ELF-1 (cell line): ENCODE results near the gene CFAP47.

ENCODE experiments used
- DNase-seq: peaks from one replicate; pipeline ENCODE4 v3.0.0-alpha.2; 2016; ENCODE audit warnings: low read depth, low spot score

The CFAP47 gene

DNA sequence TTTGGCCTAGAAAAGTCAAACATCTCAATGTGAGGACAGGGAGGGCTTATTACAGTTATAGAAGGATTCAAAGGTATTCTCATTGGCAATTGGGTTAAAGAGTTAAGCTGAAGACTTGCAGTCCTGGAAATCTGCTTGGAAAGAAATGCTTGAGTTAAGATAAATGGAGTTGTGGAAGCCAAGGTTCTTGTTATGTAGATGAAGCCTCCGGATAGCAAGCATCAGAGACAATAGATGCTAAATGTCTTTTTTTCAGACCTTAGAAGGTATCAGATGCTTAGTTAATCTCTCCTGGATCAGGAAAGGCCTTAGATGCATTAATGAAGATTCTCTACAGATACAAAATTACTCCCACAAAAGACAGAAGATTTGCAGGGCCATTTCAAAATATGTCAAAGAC is 299.3 kb downstream of the CFAP47 start:
- no peak for DNase-seq

DNA sequence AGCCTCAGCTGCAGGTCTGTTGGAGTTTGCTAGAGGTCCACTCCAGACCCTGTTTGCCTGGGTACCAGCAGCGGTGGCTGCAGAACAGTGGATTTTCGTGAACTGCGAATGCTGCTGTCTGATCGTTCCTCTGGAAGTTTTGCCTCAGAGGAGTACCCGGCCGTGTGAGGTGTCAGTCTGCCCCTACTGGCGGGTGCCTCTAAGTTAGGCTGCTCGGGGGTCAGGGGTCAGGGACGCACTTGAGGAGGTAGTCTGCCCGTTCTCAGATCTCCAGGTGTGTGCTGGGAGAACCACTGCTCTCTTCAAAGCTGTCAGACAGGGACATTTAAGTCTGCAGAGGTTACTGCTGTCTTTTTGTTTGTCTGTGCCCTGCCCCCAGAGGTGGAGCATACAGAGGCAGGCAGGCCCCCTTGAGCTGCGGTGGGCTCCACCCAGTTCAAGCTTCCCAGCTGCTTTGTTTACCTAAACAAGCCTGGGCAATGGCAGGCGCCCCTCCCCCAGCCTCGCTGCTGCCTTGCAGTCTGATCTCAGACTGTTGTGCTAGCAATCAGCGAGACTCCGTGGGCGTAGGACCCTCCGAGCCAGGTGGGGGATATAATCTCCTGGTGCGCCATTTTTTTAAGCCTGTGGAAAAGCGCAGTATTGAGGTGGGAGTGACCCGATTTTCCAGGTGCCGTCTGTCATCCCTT is 315.4 kb downstream of the CFAP47 start:
- peak; percentile 5 for DNase-seq

DNA sequence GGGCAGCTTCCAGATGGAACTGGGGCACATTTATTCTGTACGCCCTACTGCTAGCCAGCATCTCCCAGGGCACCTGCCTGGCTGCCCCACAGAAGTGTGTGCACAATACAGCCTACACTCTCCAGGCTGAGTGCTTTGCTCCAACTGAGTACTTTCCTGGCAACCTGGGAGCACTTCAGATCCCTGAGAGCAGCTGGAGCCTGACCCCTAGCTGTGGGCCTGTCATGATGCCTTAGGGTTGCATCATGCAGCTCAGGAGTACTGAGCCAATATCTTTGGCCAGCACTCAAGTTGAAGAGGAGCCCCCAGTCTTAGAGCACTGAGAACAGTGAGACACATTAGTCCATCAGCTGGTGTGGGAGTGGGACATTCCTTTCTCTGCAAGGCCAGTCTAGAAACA is 321.9 kb downstream of the CFAP47 start:
- DNase-seq = peak; percentile 23

DNA sequence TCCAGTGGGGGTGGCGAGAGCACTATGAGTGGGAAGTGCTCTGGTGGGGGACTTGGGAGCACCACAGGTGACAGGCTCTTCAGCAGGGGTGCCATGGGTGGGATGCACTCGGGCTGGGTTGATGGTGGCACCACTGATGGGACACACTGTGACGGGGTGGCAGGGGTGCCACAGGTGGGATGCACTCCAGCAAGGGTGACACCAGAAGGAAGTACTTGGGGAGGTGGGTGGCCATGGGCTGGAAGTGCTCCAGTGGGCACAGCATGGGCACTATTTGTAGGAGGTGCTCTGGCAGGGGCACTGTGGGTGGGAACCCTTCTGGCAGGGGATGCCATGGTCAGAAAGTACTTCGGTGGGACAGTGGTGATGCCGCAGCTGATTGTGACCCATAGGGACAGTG is 346.6 kb downstream of the CFAP47 start:
- DNase-seq = no peak

DNA sequence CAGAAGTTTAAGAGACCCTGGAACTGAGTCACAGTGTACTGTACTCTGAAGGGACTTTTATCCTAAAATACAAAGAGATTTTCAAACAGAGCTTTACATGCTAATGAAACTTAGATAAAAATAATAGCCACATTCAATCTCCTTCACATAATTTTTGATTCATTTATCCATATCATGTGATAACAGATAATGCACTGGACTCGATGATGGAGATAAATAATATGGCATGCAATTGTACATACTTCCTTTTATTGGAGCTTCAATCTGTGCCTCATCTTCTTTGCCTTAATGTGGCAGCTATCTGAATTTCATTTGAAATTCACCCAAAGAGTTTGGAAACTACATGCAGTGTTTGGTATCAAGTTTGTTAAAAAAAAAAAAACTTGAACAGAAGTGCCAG is 390.6 kb downstream of the CFAP47 start:
- DNase-seq = no peak

DNA sequence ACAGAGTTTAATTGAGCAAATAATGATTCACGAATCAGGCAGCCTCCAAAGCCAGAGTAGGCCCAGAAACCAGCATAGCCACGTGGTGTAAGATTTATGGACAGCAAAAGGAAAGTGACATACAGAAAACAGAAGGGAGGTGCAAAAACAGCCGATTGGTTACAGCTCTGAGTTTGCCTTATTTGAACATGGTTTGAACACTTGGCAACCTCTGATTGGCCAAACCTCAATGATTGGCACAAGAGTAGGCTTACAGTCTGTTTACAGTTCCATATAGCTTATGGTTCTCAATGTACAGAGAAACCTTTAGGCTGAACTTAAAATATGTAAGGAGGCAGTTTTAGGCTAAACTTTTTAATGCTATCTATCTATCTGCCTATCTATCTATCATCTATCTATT is 394.8 kb downstream of the CFAP47 start:
- no peak for DNase-seq

DNA sequence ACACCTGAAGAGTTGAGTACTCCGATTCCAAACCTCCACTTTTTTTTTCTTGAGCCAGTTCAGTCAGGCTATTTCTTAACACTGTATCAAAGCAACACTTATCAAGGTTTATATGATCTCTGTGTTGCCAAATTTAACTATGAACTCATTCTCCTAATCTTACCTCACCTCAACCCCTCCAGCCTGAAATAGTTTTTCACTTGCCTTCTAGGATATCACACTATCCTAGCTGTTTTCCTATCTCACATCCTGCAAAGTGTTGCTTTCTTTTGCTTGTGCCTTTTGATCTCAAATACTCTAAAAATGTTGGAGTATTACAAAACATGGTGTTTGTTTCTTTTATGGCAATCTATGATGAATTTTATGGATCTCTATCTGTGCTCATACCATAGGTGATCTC is 415.0 kb downstream of the CFAP47 start:
- no peak for DNase-seq

DNA sequence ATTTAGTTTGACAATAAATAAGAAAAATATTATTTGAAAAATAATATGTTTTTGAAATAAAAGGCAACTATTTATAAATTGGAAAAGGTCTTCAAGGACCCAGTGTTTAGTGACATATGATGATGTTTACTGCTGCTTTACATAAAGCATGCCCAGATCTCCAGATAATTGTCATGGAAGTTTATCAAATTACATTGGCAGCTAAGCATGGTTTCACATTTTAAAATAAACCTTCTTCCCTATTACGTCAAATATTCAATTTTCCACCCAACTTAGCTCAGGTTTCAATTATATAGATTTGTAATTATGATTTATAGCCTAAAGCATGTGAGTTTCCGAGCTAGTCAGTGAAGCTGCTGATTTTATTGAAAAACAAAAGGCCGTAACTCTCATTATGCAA is 417.2 kb downstream of the CFAP47 start:
- no peak for DNase-seq

DNA sequence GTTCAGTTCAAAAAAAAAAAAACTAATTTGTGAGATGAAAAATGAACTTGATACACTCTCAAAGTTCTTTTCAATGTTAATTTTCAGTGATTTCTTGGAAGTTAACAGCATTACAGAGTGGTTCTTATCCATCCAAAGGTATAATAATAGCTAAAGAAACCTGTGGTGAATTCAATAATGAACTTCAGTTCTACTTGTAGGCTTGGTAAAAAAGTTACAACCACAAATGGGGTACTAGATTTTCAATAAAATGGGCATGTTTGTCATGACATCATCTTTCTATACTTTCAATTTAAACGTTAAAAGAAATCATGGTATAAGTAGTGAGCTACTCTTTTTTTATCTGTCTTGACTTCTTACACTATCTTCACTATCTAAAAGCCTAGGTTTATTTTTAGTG is 424.8 kb downstream of the CFAP47 start:
- DNase-seq = no peak

DNA sequence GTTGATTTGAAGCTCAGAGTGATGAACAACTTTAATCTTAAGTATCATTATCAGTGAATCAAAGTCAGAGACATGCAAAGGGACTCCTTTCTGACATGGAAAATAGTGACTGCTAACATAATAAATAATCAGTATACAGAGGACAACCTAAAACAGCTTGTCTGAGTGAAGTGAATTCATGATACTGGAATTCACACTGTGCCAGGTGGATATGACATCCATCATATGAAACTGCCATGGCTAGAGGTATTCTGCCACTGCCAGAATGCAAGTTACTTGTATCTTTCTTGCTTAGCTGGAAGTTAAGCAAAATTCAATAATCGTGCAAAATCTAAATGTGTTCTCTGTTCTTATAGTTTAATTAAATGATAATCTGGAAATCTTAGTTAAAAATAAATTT is 429.0 kb downstream of the CFAP47 start:
- no peak for DNase-seq

DNA sequence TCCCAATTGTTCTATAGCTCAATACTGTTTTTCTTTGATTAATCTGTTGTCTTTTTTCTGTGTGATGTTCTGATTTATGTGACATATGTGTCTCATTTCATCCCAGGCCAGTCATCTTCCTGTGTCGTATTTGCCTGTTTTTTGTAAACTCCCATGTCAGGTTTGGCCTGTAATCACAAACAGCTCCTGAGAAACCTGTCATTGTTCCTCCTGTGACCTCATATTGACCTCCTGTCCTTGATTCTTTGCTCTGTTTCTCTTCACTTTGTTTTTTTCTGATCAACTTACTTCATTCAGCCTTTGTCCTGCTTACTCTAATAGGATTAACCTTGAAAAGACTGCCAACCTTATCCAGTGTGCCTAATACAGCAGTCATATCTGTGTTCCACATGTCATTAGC is 438.3 kb downstream of the CFAP47 start:
- DNase-seq = no peak

DNA sequence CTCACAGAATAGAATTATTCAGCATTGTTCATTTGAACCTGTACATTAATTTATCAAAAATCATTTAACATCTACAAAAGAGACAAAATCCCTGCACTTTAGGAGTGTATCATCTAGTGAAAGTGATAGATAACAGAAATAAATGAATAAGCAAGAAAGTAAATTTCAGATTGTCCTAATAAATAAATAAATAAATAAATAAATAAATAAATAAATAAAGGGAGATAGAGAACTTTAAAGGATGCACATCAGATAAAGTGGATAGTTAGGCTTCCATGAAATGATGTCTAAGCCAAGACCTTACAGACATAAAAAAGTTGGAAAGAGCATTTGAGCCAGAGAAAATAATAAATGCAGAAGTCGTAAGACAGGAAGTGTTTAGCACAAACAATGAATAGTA is 444.7 kb downstream of the CFAP47 start:
- DNase-seq = no peak

DNA sequence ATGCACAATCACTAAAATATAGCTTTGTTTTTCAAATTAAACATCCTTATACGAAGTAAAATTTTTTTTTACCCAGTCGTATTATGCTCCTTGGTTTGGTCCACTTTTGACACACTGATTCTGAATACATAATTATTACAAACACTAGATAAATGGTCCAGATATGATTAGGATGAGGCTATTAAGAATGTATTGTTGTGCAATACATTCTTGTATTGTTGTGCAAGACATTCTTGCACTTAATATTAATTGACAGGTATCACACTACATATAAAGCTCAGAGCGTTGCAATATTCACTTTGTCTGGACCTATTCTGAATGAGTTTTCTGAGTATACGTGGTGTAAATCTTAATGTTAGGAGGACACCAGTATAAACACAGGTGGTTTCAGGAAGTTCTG is 464.0 kb downstream of the CFAP47 start:
- DNase-seq = no peak

DNA sequence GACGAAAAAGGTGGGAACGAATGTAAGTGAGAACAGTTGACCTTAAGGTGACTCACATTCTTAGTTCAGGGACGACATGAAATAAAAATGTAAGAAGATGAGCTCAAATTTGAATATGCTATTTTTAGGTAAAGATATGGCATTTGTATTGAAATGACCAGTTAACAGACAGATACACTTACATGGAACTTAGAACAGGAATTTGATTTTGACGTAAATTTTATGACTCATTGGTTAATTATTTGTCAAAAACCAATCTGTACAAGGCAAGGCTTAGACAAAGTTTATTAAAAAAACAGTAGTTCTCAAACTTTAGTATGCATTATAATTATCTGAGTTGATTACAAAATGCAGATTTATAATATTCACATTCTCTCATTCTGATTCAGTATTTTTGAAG is 469.4 kb downstream of the CFAP47 start:
- DNase-seq = no peak

DNA sequence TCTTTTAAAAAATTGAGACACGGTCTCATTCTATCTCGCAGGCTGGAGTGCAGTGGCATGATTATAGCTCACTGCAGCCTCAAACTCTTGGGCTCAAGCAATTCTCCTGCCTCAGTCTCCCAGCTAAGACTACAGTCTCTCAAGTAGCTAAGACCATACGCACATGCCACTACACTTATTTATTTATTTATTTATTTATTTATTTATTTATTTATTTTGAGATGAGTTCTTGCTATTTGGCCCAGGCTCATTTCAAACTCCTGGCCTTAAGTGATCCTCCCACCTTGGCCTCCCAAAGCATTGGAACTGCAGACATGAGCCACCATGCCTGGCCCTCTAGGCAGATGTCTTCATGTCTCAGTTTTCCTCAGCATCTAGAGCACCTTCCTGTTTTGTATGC is 482.2 kb downstream of the CFAP47 start:
- no peak for DNase-seq

DNA sequence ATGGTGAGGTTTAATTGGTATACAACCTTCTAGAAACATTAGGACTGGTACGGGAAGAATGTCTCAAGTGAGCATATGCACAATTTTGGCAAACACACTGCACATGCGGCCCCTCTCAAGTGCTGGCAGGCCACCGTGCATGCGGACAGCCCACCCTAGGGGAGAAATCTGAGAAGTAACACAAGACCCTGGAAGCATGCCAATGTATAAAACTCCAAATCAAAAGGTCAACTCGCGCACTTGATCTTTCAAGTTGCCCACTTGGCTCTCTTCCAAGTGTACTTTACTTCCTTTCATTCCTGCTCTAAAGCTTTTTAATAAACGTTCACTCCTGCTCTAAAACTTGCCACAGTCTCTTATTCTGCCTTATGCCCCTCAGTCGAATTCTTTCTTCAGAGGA is 488.3 kb downstream of the CFAP47 start:
- no peak for DNase-seq

DNA sequence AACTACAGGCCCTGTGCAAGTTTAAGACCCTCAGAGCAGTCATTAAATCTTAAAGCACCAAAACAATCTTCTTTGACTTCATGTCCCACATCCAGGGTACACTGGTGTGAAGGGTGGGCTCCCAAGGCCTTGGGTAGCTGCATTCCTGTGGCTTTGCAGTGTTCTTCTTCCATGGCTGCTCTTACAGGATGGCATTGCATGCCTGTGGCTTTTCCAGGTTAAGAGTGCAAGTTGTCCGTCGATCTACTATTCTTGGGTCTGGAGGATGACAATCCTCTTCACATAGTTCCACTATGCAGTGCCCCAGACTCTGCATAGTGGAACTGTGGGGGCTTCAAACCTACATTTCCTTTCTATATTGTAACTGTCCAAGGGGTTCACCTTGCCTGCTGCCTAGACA is 494.5 kb downstream of the CFAP47 start:
- DNase-seq = no peak

DNA sequence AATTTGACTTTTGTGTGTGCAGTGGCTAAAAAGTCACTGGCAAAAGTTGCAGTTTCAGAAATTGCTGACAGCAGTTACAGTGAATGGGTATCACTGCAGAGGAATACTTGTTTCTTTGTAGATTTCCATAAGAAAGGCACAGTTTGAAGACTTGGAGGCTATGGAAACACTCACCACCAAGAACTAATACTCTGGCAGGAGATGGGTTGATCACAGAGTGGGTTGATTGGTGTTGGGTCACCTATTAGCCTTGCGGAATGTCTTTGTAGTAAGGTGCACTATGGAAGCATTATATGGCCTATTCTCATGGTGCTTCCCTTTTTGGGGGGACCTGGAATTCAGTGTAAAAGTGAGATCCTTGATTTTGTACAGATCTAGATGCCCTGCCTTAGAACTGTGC is 502.8 kb downstream of the CFAP47 start:
- DNase-seq = peak; percentile 7

DNA sequence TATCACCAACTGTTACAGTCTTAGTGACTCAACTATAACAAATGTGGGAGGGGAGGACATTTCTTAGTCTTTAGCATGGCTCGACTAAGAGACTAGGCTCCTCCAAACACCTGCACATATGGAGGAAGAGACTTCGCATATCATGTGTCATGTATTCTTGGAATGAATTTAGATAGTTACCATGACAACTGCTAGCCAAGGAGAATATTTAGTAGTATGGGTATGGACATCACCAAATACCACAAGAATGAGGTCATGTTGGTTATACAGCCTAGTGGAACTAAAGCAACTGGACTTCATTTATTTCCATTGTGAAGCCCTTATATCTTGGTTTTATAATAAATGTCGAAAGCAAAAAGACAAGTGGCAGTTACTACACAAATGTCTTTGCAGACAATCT is 512.3 kb downstream of the CFAP47 start:
- no peak for DNase-seq

DNA sequence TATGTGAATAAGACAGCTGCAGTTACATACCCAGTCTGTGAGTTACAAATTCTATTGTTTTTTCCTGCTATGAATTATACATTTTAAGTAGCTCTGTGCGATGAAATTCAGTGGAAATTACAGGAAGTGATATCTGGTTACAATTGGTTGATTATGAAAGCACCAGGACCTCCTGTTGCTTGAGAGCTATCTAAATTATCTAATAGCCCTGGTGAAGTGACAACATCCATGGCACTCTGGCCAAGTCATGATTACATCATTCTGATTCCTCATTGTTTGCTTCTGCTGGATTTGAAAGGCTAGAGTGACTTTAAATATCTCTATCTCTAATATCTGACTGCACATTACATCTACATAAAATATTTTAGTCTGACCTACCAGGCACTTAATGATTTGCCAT is 515.0 kb downstream of the CFAP47 start:
- DNase-seq = no peak
